B cell (primary cell): ENCODE results near the gene RBBP8NL.

Experiments used
- EZH2 ChIP-seq: IDR thresholded peaks from 2 replicates; pipeline ENCODE4 v1.6.1; 2012; ENCODE audit warnings: borderline replicate concordance, low read depth, mild to moderate bottlenecking, moderate library complexity, low read length; ENCODE audit not compliant: insufficient read depth, poor library complexity, severe bottlenecking
- TF ChIP-seq, protein P1 (sequence below): fragments of 200-600 bp; IDR thresholded peaks from one replicate; pipeline ENCODE4 v1.8.0; 2022; ENCODE audit warnings: antibody characterized with exemption, mild to moderate bottlenecking

DNA sequence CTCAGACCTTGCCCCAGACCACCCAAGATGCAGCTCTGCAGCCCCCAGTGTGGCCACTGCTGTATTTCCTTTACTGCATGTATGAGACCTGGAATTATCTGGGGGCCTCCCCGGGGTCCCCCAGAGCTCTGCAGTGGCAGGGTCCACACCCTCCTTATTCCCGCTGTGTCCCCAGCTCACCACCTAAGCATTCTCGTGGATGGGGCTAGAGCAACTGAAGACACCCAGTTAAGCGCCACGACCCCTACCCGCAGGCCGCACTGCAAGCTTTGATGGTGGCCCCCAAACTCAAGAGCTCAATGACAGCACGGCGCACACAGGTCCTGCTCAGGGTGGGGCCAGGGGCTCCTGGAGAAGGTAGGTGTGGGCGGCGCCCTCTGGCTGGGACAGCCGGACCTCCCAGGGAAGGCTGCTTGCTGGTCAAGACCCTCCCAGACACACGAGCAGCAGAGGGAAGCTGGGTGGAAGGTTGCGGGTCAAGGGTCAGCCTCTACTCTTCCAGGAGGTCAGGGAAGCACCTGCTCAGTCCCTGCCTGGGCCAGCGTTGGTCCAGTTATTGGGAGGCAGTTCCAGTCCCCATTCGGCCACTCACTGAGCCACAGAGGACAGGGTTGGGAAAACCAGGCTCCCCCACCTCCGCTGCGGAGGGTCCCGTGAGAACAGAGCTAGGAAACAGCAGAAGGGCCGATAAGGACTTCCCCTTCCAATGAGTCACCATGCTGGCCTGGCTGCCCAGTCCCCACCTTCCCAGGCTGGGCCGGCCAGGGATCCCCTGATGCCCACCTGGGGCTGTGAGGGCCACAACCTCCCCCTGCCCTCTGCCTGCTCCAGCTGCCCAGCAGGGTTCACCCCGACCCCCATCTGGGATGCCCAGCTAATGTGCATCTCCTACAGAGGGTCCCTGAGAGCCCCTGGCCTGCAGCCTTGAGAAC is 63.2 kb downstream of the RBBP8NL start:
- TF ChIP-seq EZH2: no peak
- TF ChIP-seq, protein P1, sequence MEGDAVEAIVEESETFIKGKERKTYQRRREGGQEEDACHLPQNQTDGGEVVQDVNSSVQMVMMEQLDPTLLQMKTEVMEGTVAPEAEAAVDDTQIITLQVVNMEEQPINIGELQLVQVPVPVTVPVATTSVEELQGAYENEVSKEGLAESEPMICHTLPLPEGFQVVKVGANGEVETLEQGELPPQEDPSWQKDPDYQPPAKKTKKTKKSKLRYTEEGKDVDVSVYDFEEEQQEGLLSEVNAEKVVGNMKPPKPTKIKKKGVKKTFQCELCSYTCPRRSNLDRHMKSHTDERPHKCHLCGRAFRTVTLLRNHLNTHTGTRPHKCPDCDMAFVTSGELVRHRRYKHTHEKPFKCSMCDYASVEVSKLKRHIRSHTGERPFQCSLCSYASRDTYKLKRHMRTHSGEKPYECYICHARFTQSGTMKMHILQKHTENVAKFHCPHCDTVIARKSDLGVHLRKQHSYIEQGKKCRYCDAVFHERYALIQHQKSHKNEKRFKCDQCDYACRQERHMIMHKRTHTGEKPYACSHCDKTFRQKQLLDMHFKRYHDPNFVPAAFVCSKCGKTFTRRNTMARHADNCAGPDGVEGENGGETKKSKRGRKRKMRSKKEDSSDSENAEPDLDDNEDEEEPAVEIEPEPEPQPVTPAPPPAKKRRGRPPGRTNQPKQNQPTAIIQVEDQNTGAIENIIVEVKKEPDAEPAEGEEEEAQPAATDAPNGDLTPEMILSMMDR: no peak
